H1 (cell line): ENCODE data around the gene TBC1D16. TPM values are rescaled to one million over a fixed set of nuclear protein-coding genes. Genes with fewer than 3 reads are reported as not detected.

Experiments
- CTCF ChIA-PET: fragments of 300-600 bp; sonication (Branson Sonifier 250); formaldehyde crosslinking; loops from one replicate; lab custom pipeline; 2021; ENCODE audit not compliant: partially characterized antibody; lab: Charles Lee
- POLR2A ChIA-PET: fragments of 300-600 bp; sonication (Branson Sonifier 250); formaldehyde crosslinking; loops from one replicate; lab custom pipeline; 2021; ENCODE audit warnings: inconsistent platforms; ENCODE audit not compliant: partially characterized antibody; lab: Charles Lee
- DNase-seq, 2 experiments: peaks; one replicate each; pipeline versions ENCODE4 v3.0.0 to v3.0.0-alpha.2; 2010 to 2022; ENCODE audit warnings: low spot score in 2 of 2, low read depth in 1 of 2, mixed read lengths in 1 of 2
- FAIRE-seq: peaks from 2 replicates; lab custom pipeline; 2011; peaks lifted over from hg19 to GRCh38; lab: Jason Lieb, UNC
- H2AFZ ChIP-seq: 2 replicates; pipeline ENCODE4 v1.8.1; 2012; ENCODE audit warnings: low read length, inconsistent platforms
- H2AK5ac ChIP-seq: 2 replicates; pipeline ENCODE4 v1.6.1; 2013; ENCODE audit warnings: low read depth, low read length
- H2BK120ac ChIP-seq: replicated peaks from 2 replicates; pipeline ENCODE3; 2013; ENCODE audit warnings: low read depth, low read length, inconsistent platforms
- H2BK12ac ChIP-seq: 2 replicates; pipeline ENCODE4 v1.6.1; 2013; ENCODE audit warnings: low read depth, low read length
- H2BK15ac ChIP-seq: 2 replicates; pipeline ENCODE4 v1.6.1; 2013; ENCODE audit warnings: low read length
- H2BK20ac ChIP-seq: 2 replicates; pipeline ENCODE4 v1.6.1; 2013; ENCODE audit warnings: low read length
- H2BK5ac ChIP-seq: 2 replicates; pipeline ENCODE4 v1.6.1; 2013; ENCODE audit warnings: low read depth, low read length
- H3K14ac ChIP-seq: 2 replicates; pipeline ENCODE4 v1.6.1; 2013; ENCODE audit warnings: inconsistent platforms; ENCODE audit not compliant: insufficient read length
- H3K18ac ChIP-seq: 2 replicates; pipeline ENCODE4 v1.6.1; 2013; ENCODE audit warnings: low read length; ENCODE audit errors: extremely low read depth
- H3K23ac ChIP-seq: 2 replicates; pipeline ENCODE4 v1.6.1; 2013; ENCODE audit warnings: inconsistent platforms; ENCODE audit not compliant: insufficient read length
- H3K23me2 ChIP-seq: 2 replicates; pipeline ENCODE4 v1.6.1; 2013; ENCODE audit warnings: low read depth, low read length
- H3K27ac ChIP-seq: 2 replicates; pipeline ENCODE4 v1.6.1; 2011; ENCODE audit warnings: low read depth, low read length, inconsistent platforms
- H3K27me3 ChIP-seq, 4 experiments: replicated peaks in 1 of 4; 1 replicate in 1 of 4; 2 replicates in 3 of 4; pipeline versions ENCODE4 v1.6.1 to v1.8.1; 2011 to 2013; ENCODE audit warnings: low read length in 3 of 4, mild to moderate bottlenecking in 3 of 4, inconsistent platforms in 2 of 4, mixed read lengths in 2 of 4, moderate library complexity in 1 of 4; ENCODE audit not compliant: control insufficient read depth in 3 of 4, insufficient read depth in 3 of 4; ENCODE audit errors: extremely low read depth in 1 of 4
- H3K36me3 ChIP-seq, 4 experiments: 2 replicates each; pipeline versions ENCODE4 v1.6.1 to v1.8.1; 2011 to 2013; ENCODE audit warnings: mild to moderate bottlenecking in 4 of 4, low read length in 3 of 4, moderate library complexity in 2 of 4, control low read depth in 1 of 4, inconsistent platforms in 1 of 4; ENCODE audit not compliant: insufficient read depth in 4 of 4, control insufficient read depth in 2 of 4
- H3K4ac ChIP-seq: replicated peaks from 2 replicates; pipeline ENCODE3; 2013; ENCODE audit warnings: low read length, low read depth, mixed read lengths, inconsistent platforms; ENCODE audit not compliant: insufficient read length
- H3K4me1 ChIP-seq, 4 experiments: replicated peaks in 1 of 4; 1 replicate in 1 of 4; 2 replicates in 3 of 4; pipeline versions ENCODE4 v1.6.1 to v1.8.1; 2011 to 2013; ENCODE audit warnings: low read length in 3 of 4, inconsistent platforms in 2 of 4, mixed read lengths in 1 of 4; ENCODE audit not compliant: insufficient read depth in 4 of 4, control insufficient read depth in 3 of 4
- H3K4me2 ChIP-seq, 2 experiments: 2 replicates each; pipeline versions ENCODE4 v1.6.1 to v1.8.1; 2011 to 2013; ENCODE audit warnings: low read depth in 2 of 2, low read length in 2 of 2, control low read depth in 1 of 2, inconsistent platforms in 1 of 2, mild to moderate bottlenecking in 1 of 2; ENCODE audit not compliant: insufficient read depth in 1 of 2
- H3K4me3 ChIP-seq, 4 experiments: fragments of 200-600, 300-600 bp in 1 of 4; sonication (generic), shearing (Covaris generic), sonication (Bioruptor Twin) in 1 of 4; 2 replicates each; pipeline versions ENCODE4 v1.5.1 to v1.8.1; 2011 to 2016; ENCODE audit warnings: low read length in 4 of 4, low read depth in 3 of 4, control low read depth in 2 of 4, inconsistent platforms in 2 of 4, mild to moderate bottlenecking in 2 of 4, mixed read lengths in 1 of 4, moderate library complexity in 1 of 4; ENCODE audit not compliant: insufficient read depth in 2 of 4; ENCODE audit errors: extremely low read depth in 1 of 4
- H3K56ac ChIP-seq: replicated peaks from 2 replicates; pipeline ENCODE3; 2013; ENCODE audit warnings: low read depth, mild to moderate bottlenecking, mixed read lengths, low read length, inconsistent platforms; ENCODE audit not compliant: insufficient read length
- H3K79me1 ChIP-seq: 2 replicates; pipeline ENCODE4 v1.6.1; 2013; ENCODE audit warnings: low read depth, low read length, control low read depth
- H3K79me2 ChIP-seq, 2 experiments: 2 replicates each; pipeline versions ENCODE4 v1.6.1 to v1.8.1; 2012 to 2013; ENCODE audit warnings: low read length in 2 of 2, mild to moderate bottlenecking in 2 of 2, inconsistent platforms in 1 of 2; ENCODE audit not compliant: insufficient read depth in 2 of 2, control insufficient read depth in 1 of 2
- H3K9ac ChIP-seq, 4 experiments: replicated peaks in 1 of 4; 1 replicate in 1 of 4; 2 replicates in 3 of 4; pipeline versions ENCODE4 v1.6.1 to v1.8.1; 2011 to 2013; ENCODE audit warnings: low read depth in 3 of 4, low read length in 3 of 4, control low read depth in 2 of 4, mild to moderate bottlenecking in 2 of 4, moderate library complexity in 2 of 4, inconsistent platforms in 1 of 4; ENCODE audit errors: extremely low read depth in 1 of 4
- H3K9me3 ChIP-seq, 2 experiments: 2 replicates each; pipeline versions ENCODE4 v1.6.1 to v1.8.1; 2012 to 2013; ENCODE audit warnings: mild to moderate bottlenecking in 2 of 2, moderate library complexity in 2 of 2, control low read depth in 1 of 2, inconsistent platforms in 1 of 2, low read depth in 1 of 2, low read length in 1 of 2, mixed read lengths in 1 of 2; ENCODE audit not compliant: insufficient read depth in 2 of 2
- H4K20me1 ChIP-seq, 2 experiments: replicated peaks in 1 of 2; 2 replicates each; pipeline versions ENCODE3 to v1.8.1; 2011 to 2013; ENCODE audit warnings: inconsistent platforms in 2 of 2, low read length in 2 of 2, mild to moderate bottlenecking in 1 of 2; ENCODE audit not compliant: insufficient read depth in 2 of 2, control insufficient read depth in 1 of 2
- H4K5ac ChIP-seq: 2 replicates; pipeline ENCODE4 v1.6.1; 2013; ENCODE audit warnings: low read length, low read depth, mixed read lengths, inconsistent platforms; ENCODE audit not compliant: insufficient read length
- H4K8ac ChIP-seq: 2 replicates; pipeline ENCODE4 v1.8.0; 2013; ENCODE audit warnings: mild to moderate bottlenecking, moderate library complexity, low read length, inconsistent platforms; ENCODE audit not compliant: insufficient read depth; ENCODE audit errors: extremely low read depth
- H4K91ac ChIP-seq: replicated peaks from 2 replicates; pipeline ENCODE3; 2013; ENCODE audit warnings: low read length, mixed read lengths, inconsistent platforms; ENCODE audit not compliant: insufficient read length
- BACH1 ChIP-seq: IDR thresholded peaks from 2 replicates; pipeline ENCODE4 v1.6.1; 2012; ENCODE audit warnings: low read length, improper control_type of control experiment
- CREB1 ChIP-seq: IDR thresholded peaks from 2 replicates; pipeline ENCODE4 v1.6.1; 2012; ENCODE audit warnings: inconsistent platforms
- TCF12 ChIP-seq: IDR thresholded peaks from 2 replicates; pipeline ENCODE4 v1.6.1; 2011; ENCODE audit warnings: low read depth, mild to moderate bottlenecking, low read length
- WGBS, 2 experiments: shearing (Covaris generic) in 1 of 2; methylation state at CpG; one replicate each; pipeline versions ENCODE4 v1.1.6 to v1.1.7; 2013 to 2015; ENCODE audit warnings: low lambda C conversion rate in 2 of 2, mixed read lengths in 2 of 2, inconsistent platforms in 1 of 2, low coverage in 1 of 2, missing lambda C conversion rate in 1 of 2; ENCODE audit not compliant: insufficient replicate concordance in 2 of 2, insufficient coverage in 1 of 2, insufficient read length in 1 of 2; ENCODE audit errors: extremely low coverage in 1 of 2, missing lambda C conversion rate in 1 of 2; 5-methylcytosine and 5-hydroxymethylcytosine counted together
- polyA plus RNA-seq, 7 experiments: library from polyadenylated mRNA; depleted of rRNA in 3 of 7; stranded (reverse) in 5 of 7; unstranded in 2 of 7; fragments of >200 nt in 5 of 7; fragments of 200-250 nt in 2 of 7; gene quantifications; 1 replicate in 5 of 7; 2 replicates in 1 of 7; 4 replicates in 1 of 7; pipeline versions ENCODE4 v1.2.1 to v1.2.3, GENCODE V29; 2011 to 2013; ENCODE audit warnings: missing spikeins in 2 of 7, mixed read lengths in 2 of 7
- total RNA-seq: library from RNA; stranded (reverse); fragmentation: NEBNext Ultra II Directional; extraction: Animal tissue kit (Norgen Biotek cat#: 25700); gene quantifications from 2 replicates; pipeline ENCODE4 v1.2.1, GENCODE V29; 2021

Gene TBC1D16
- total and polyA plus RNA-seq, 2 of the 8 experiments (the other 6 are each of a cell fraction or from before 2014, with no cell fraction given) = 21.1 to 109 TPM

DNA sequence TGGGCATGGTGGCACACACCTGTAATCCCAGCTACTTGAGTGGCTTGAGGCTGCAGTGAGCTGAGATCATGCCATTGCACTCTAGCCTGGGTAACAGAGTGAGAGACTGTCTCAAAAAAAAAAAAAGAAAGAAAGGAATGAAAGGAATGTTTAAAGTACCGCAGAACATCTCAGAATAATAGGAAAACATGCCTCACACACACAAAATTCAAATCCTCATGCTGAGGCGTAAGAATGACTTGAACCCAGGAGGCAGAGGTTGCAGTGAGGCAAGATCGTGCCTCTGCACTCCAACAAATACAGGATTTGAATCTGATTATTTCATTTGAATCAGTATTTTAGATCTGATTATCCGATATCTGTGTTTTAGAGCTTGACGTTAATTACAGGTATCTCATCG, 44.4 kb upstream of the TBC1D16 start:
- no peak overlapping the region for H2BK12ac ChIP-seq
- H3K4me2 ChIP-seq = no peak overlapping the region
- H3K23ac ChIP-seq = no peak overlapping the region
- no peak overlapping the region for H3K56ac ChIP-seq
- H3K4me3 ChIP-seq = no peak overlapping the region
- H2BK5ac ChIP-seq = no peak overlapping the region
- POLR2A ChIA-PET = interaction anchor here (0.5 to 1.7 kb wide), 3 partner anchors 34 to 62 kb away, joined by 3 to 4 read pairs (median 3); no protein-coding TSS in a partner anchor
- H3K18ac ChIP-seq = no peak overlapping the region
- H3K9ac ChIP-seq = no peak overlapping the region
- CTCF ChIA-PET = interaction anchor here (0.7 to 5.8 kb wide), 6 partner anchors 9 to 281 kb away, joined by 3 to 44 read pairs (median 16); no protein-coding TSS in a partner anchor
- H4K8ac ChIP-seq = no peak overlapping the region
- H3K23me2 ChIP-seq = no peaks in the 10 kb centered on the region
- DNase-seq (no peak), FAIRE-seq (no peak)
- no peak overlapping the region for H3K4ac ChIP-seq
- H3K27ac ChIP-seq = no peak overlapping the region
- H2BK15ac ChIP-seq = no peak overlapping the region
- no peak overlapping the region for H2BK120ac ChIP-seq
- H3K4me1 ChIP-seq = peaks cover 0 to 8% (median 1%) of the 10 kb centered on the region in 4 experiments; a peak in 5 of 7 replicates
- TF ChIP-seq CREB1 = no peak
- TF ChIP-seq BACH1 = no peak
- TF ChIP-seq TCF12 = no peak
- H2AK5ac ChIP-seq = no peak overlapping the region
- no peak overlapping the region for H4K91ac ChIP-seq
- H2BK20ac ChIP-seq = 0 out of 2 replicates have a peak overlapping the region, but pooled peaks have one; percentile 52
- H3K14ac ChIP-seq = no peak overlapping the region
- no peaks in the 10 kb centered on the region for H4K20me1 ChIP-seq
- no peaks in the 10 kb centered on the region for H3K9me3 ChIP-seq
- no peaks in the 10 kb centered on the region for H3K79me1 ChIP-seq
- H3K36me3 ChIP-seq = no peaks in the 10 kb centered on the region
- H4K5ac ChIP-seq = no peak overlapping the region
- H2AFZ ChIP-seq = no peak overlapping the region
- H3K79me2 ChIP-seq = no peaks in the 10 kb centered on the region
- 63% methylated on average over 6 of the region's 6 CpGs; no CpG with 5 or more reads in 1 of the 2 experiments for WGBS, 2 experiments
- H3K27me3 ChIP-seq = no peaks in the 10 kb centered on the region
